ENCODE results near the gene DMD.

GRCh38 chrX:32788936-32789335 is 422.4 kb downstream of the DMD start:
- TF ChIP-seq, protein P1, sequence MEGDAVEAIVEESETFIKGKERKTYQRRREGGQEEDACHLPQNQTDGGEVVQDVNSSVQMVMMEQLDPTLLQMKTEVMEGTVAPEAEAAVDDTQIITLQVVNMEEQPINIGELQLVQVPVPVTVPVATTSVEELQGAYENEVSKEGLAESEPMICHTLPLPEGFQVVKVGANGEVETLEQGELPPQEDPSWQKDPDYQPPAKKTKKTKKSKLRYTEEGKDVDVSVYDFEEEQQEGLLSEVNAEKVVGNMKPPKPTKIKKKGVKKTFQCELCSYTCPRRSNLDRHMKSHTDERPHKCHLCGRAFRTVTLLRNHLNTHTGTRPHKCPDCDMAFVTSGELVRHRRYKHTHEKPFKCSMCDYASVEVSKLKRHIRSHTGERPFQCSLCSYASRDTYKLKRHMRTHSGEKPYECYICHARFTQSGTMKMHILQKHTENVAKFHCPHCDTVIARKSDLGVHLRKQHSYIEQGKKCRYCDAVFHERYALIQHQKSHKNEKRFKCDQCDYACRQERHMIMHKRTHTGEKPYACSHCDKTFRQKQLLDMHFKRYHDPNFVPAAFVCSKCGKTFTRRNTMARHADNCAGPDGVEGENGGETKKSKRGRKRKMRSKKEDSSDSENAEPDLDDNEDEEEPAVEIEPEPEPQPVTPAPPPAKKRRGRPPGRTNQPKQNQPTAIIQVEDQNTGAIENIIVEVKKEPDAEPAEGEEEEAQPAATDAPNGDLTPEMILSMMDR (IDR thresholded peaks at IDR 0.05), result no peak
- TF ChIP-seq POLR2A (IDR thresholded peaks at IDR 0.05), result no peak
- no peak for TF ChIP-seq EP300 (IDR thresholded peaks at IDR 0.05)

Data from sigmoid colon (tissue), 4 donors.